T-helper 2 cell (primary cell): ENCODE results near the gene SLC2A1.

Experiments used
- DNase-seq, 5 experiments: peaks; one replicate each; pipeline versions ENCODE4 v3.0.0 to v3.0.0-alpha.2; 2012 to 2022

The SLC2A1 gene

DNA sequence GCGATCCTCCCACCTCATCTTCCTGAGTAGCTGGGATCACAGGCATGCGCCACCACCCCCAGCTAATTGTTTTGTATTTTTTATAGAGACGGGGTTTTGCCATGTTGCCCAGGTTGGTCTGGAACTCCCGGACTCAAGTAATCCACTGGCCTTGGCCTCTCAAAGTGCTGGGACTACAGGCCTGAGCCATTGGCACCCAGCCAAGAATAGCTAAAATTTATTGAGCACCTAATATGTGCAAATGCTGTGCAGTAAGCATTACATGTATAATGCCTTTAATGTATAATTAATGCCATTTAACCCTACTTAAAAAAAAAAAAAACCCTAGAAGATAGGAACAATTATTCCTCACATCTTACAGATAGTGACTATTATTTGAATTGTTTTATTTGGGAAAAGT, 69.4 kb downstream of the SLC2A1 start:
- DNase-seq: no peak

DNA sequence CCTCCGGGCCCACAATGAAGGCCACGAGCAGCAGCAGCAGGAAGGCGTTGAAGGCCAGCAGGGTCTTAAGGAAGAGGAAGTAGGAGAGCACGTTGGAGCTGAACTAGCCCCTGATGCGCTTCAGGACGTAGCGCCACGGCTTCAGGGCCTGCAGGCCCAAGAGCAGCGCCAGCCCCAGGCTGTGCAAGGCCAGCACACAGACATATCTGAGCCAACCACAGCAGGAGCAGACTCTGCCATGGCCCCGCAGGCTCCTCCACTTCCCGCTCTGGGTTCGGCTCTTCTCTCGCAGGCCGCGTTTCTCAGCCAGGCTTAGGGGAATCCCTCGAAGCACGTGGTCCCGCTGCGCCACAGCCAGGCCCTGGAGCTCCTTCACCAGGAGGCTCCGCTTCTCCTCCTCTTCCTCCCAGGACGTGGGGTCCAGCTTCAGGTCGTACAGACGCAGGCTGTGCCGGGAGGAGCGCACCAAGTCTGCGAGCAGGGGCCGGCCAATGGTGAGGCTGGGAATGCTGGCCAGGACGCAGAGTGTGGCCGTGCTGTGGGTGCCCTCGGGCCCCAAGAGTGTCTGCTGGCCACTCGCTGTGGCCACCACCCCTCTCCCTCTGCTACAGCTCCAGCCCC, 70.5 kb downstream of the SLC2A1 start:
- no peak for DNase-seq

DNA sequence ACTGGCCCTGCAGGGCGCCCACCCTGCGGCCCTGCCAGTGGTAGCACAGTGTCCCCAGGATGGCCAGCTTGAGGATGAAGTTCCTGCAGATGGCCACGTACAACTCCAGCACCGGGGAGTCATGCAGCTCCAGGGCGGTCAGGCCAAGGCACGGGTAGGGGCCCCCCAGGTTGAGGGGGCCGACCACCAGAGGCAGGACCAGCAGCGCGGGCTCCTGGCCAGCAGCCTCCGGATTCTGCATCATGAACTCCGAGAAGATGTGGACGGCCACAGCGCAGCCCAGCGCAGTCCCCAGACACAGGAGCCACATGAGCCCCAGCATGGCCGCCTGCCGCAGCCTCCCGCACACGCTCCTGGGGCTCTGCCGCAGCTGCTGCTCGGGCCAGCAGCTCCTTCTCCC, 71.3 kb downstream of the SLC2A1 start:
- DNase-seq: no peak

DNA sequence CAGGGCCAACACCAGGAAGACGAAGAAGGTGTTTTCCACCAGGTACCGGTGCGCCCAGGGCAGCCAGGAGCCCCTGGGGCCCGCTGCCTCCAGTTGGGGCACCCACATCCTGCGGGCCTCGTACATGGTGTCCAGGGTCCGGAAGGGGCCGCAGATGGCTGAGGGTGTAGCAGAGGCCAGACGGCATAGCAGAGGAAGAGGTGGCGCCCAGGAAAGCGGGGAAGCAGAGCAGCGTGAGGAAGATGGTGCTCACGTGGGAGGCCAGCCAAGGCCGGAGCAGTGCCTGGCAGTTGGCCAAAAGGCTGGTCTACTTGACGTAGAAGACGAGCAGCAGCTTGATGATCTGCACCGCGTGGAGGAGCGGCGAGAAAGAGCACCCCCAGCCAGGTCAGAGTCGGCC, 71.9 kb downstream of the SLC2A1 start:
- no peak for DNase-seq

DNA sequence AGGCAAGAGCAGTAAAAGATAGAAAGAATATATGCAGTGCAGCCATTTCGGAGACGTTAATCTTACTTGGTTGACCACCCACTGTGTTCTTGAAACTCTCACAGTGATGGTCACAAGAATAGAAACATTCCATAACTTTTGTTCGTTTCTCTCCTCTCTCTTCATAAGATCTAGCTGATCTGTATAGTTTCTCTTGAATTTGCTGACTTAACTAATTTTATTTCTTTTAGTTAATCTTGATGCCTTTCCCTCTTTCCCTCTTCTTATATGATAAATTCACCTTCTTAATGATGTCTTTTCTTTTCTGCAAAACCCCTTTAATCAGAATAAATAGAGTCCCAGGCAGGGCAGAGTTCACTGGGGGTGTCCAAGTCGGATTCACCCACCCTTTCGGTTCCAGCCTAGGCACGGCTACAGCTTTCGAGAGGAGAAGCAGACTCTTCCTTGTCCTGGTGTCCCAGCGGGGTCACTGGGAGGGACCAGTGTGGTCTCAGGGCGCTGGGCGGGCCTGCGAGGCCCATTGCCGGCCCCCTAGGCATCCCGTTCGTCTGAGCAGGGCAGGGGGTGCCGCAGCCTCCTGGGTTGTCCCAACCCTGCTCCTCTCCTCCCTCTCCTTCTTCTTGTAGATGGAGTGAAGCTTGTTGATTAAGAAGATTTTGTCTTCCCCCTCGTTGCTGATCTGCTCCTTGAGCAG, 72.5 kb downstream of the SLC2A1 start:
- no peak for DNase-seq

DNA sequence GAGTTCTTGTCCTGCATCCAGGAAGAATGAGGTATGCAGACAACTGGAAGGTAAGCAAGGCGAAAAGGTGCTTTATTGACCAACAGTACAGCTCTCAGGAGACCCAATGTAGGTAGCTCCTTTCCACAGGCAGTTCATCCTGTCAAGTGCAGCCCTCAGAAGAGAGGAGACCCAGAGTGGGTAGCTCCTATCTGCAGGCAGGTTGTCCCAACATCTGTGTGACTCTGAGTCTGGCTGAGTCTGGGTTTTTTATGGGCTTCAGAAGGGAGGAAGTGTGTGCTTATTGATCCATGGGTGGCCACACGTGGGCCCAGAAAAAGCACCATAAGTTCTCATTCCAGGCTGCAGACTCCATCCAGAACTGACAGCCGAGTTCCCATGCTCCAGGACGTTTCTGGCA, 78.3 kb downstream of the SLC2A1 start:
- DNase-seq: no peak

DNA sequence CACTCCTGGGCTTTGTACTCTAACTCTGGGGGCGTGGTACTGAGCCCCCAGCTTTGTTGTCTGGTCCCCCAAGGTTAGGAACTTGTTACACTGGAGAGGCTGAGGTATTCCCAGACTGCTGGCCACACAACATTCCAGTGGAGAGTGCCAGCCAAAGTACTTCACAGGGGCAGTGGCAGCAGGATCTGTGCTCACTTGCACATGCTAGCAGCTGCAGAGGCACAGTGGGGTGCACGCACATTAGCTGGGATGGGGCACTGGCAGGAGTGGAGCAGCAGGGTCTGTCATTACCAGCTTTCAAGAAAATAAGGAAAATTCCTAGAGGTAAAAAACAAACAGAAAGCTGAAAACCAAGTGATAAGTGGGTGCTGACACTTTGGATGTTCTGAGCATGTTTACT, 81.3 kb downstream of the SLC2A1 start:
- no peak for DNase-seq

DNA sequence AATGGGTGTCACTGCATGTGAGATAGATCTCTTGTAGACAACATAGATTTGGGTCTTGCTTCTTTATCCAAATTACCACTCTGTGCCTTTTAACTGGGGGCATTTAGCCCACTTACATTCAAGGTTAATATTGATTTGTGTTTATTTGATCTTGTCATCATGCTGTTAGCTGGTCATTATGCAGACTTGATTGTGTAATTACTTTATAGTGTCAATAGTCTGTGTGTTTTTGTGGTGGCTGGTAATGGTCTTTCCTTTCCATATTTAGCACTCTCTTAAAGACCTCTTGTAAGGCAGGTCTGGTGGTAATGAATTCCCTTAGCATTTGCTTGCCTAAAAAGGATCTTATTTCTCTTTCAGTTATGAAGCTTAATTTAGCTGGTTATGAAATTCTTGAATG, 82.7 kb downstream of the SLC2A1 start:
- DNase-seq: no peak
